Stimulated activated CD4-positive, alpha-beta T cell treated with anti-CD3 and anti-CD28 coated beads, TNF-alpha, amount 100 ng/mL, for 24 hours (primary cell): ENCODE measurements around the gene DTX3L.

Experiments used
- DNase-seq, 3 experiments: peaks; one replicate each; pipeline ENCODE4 v3.0.0-alpha.2; 2020; ENCODE audit warnings: low read depth in 3 of 3

Gene DTX3L

GRCh38 chr3:122606330-122606729 is 42.2 kb downstream of the DTX3L start:
- no peak for DNase-seq

GRCh38 chr3:122608916-122609315 is 44.8 kb downstream of the DTX3L start:
- DNase-seq, result no peak

DNA sequence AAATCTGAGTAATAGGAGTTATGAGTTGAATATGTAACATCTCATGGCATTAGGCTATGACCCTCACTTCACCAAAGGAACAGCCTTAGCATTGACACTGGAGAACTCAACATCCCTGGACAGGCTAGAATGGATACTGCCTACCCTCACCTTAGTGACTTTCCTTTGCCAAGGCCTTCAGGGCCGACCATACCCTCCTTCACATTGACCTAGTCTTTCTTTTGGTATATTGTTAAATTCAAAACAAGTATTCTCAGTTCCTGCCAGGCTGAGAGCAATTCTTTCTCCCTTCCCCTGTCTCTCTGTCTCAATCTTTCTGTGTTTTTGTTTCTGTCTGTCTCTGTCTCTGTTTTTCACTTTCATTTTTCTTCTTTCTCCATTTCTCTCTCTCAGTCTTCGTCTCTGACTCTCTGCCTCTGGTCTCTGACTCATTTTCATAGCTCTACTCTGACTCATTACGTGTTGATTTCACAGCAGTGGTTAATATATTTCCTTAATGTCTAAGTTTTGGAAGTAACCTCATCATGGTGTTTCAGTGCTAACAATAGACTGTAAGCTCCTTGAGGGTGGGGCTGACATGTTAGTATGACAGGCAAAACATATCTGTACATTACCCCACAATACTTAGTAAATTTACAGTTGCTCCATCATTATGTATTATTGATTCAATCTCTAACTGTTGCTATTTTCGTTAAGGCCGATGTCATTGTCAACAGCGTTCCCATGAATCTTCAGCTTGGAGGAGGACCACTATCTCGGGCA is 45.8 kb downstream of the DTX3L start:
- no peak for DNase-seq

- no peak for DNase-seq
Measured at GRCh38 chr3:122612696-122613095, 48.6 kb downstream of the DTX3L start.

- no peak for DNase-seq
Measured at GRCh38 chr3:122615303-122615702, 51.2 kb downstream of the DTX3L start.

- no peak for DNase-seq
Measured at GRCh38 chr3:122618614-122619013, 54.5 kb downstream of the DTX3L start.

GRCh38 chr3:122619040-122619439 is 54.9 kb downstream of the DTX3L start:
- no peak for DNase-seq

GRCh38 chr3:122620399-122620798 is 56.3 kb downstream of the DTX3L start:
- DNase-seq, result no peak

- DNase-seq, result no peak
Measured at GRCh38 chr3:122621112-122621511, 57.0 kb downstream of the DTX3L start.

DNA sequence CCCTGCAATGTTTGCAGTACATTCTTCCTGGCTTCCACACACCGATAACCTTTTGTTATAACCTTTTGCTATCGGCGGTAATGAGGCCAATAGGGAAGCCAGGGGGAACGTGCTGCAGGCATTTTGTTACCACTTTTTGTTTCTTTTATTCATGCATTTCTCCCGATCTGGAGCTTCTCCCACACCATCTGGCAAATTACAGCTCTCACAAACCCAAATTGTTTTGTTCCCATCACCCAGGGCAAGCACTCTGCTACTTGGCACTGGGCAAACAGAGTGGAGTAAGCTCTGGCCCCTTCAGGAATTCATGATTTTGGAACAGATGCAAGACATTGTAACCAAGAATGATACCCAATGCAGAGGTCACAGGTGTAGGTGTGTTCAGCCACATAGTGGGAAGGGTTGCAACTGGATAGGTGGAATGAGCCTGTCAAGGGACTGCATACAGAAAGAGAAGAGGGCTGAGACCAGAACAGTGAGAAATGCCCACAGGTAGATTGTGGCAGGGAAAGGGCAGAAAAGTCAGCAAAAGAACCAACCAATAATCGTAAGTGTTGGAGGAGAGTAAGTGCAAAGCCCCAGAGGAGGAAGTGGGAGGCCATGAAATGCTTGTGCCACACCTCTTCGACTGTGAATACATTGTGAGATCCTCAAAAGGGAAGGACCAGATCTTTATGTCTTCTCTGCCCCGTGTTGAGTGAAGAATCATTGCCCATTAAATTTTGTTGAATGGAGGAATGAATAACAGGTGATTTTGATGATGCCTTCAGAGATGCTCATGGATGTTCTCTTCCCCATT is 59.1 kb downstream of the DTX3L start:
- DNase-seq, result no peak
